ENCODE data around the gene BEX3.
A peak's percentile ranks its signal among the peaks of the same experiment; 100 is the strongest.
"Not testable (repeated sequence)": the region's sequence is repeated elsewhere in the genome, so short reads cannot be mapped to it uniquely, and the experiment has no call there.

Gene BEX3

GRCh38 chrX:103361798-103362197, 14.5 kb upstream of the BEX3 start:
- Mint-ChIP-seq H3K27me3 (peaks cover 0 to 2% of the 10 kb centered on the region in 2 donors), H3K4me1 (ENCODE audit: low read depth in 2 of 2) (no peaks in the 10 kb centered on the region), H3K9me3 (no peaks in the 10 kb centered on the region), H3K4me3 (no peak overlapping the region), H3K27ac (no peak overlapping the region), H3K36me3 (ENCODE audit: insufficient read depth) (no peaks in the 10 kb centered on the region)
- DNase-seq (no peak), ATAC-seq (replicated peaks) (no peak)

- DNase-seq (no peak), ATAC-seq (replicated peaks) (no peak)
- Mint-ChIP-seq H3K4me1 (ENCODE audit: low read depth in 2 of 2) (no peaks in the 10 kb centered on the region), H3K27ac (no peak overlapping the region), H3K36me3 (ENCODE audit: insufficient read depth) (no peaks in the 10 kb centered on the region), H3K4me3 (no peak overlapping the region), H3K9me3 (no peaks in the 10 kb centered on the region), H3K27me3 (peaks cover 0 to 9% of the 10 kb centered on the region in 2 donors)
These were observed 13.9 kb upstream of the BEX3 start for GRCh38 chrX:103362474-103362873.

GRCh38 chrX:103363046-103363445, 13.3 kb upstream of the BEX3 start:
- no peak overlapping the region for H3K27ac Mint-ChIP-seq
- peaks cover 0 to 10% of the 10 kb centered on the region in 2 donors for H3K27me3 Mint-ChIP-seq
- H3K36me3 Mint-ChIP-seq (ENCODE audit: insufficient read depth): no peaks in the 10 kb centered on the region
- no peaks in the 10 kb centered on the region for H3K9me3 Mint-ChIP-seq
- H3K4me3 Mint-ChIP-seq: no peak overlapping the region
- H3K4me1 Mint-ChIP-seq (ENCODE audit: low read depth in 2 of 2): no peaks in the 10 kb centered on the region
- no peak for DNase-seq
- ATAC-seq (replicated peaks): no peak

- no peaks in the 10 kb centered on the region for H3K4me1 Mint-ChIP-seq (ENCODE audit: low read depth in 2 of 2)
- no peaks in the 10 kb centered on the region for H3K9me3 Mint-ChIP-seq
- H3K4me3 Mint-ChIP-seq: no peak overlapping the region
- ATAC-seq (replicated peaks) (no peak), DNase-seq (no peak)
- peaks cover 6 to 10% of the 10 kb centered on the region in 2 donors for H3K27me3 Mint-ChIP-seq
- no peak overlapping the region for H3K27ac Mint-ChIP-seq
- peaks cover 2% of the 10 kb centered on the region for H3K36me3 Mint-ChIP-seq (ENCODE audit: insufficient read depth)
These were observed 8.8 kb upstream of the BEX3 start for GRCh38 chrX:103367502-103367901.

- ATAC-seq (replicated peaks): no peak
These were observed 6.9 kb upstream of the BEX3 start for GRCh38 chrX:103369479-103369878.

GRCh38 chrX:103372886-103373285, 3.5 kb upstream of the BEX3 start:
- H3K27ac Mint-ChIP-seq: no peak overlapping the region
- H3K4me1 Mint-ChIP-seq (ENCODE audit: low read depth in 2 of 2): peaks cover 4% of the 10 kb centered on the region in 2 donors
- peaks cover 8 to 12% of the 10 kb centered on the region in 2 donors for H3K27me3 Mint-ChIP-seq
- peaks cover 5% of the 10 kb centered on the region for H3K36me3 Mint-ChIP-seq (ENCODE audit: insufficient read depth)
- DNase-seq (no peak), ATAC-seq (replicated peaks) (no peak)
- H3K9me3 Mint-ChIP-seq: no peaks in the 10 kb centered on the region
- no peak overlapping the region for H3K4me3 Mint-ChIP-seq

More at GRCh38 chrX:103369479-103369878, 6.9 kb upstream of the BEX3 start:
- peaks cover 6 to 10% of the 10 kb centered on the region in 2 donors for H3K27me3 Mint-ChIP-seq
- H3K4me3 Mint-ChIP-seq: no peak overlapping the region
- H3K9me3 Mint-ChIP-seq: no peaks in the 10 kb centered on the region
- peaks cover 2% of the 10 kb centered on the region for H3K36me3 Mint-ChIP-seq (ENCODE audit: insufficient read depth)
- H3K27ac Mint-ChIP-seq: no peak overlapping the region
- no peaks in the 10 kb centered on the region for H3K4me1 Mint-ChIP-seq (ENCODE audit: low read depth in 2 of 2)
- DNase-seq: no peak

GRCh38 chrX:103373581-103373980, 2.8 kb upstream of the BEX3 start:
- H3K36me3 Mint-ChIP-seq (ENCODE audit: insufficient read depth): peaks cover 5% of the 10 kb centered on the region
- H3K4me3 Mint-ChIP-seq: no peak overlapping the region
- DNase-seq: no peak
- H3K4me1 Mint-ChIP-seq (ENCODE audit: low read depth in 2 of 2): peaks cover 4% of the 10 kb centered on the region in 2 donors
- H3K9me3 Mint-ChIP-seq: no peaks in the 10 kb centered on the region
- no peak overlapping the region for H3K27ac Mint-ChIP-seq
- H3K27me3 Mint-ChIP-seq: peaks cover 8 to 10% of the 10 kb centered on the region in 2 donors
- no peak for ATAC-seq (replicated peaks)

GRCh38 chrX:103376979-103377324, 614 bp downstream of the BEX3 start:
- ATAC-seq (replicated peaks) (no peak), DNase-seq (no peak)
- Mint-ChIP-seq H3K4me3 (peak overlapping the region; percentile 34 to 70), H3K9me3 (no peaks in the 10 kb centered on the region), H3K27ac (no peak overlapping the region), H3K4me1 (ENCODE audit: low read depth in 2 of 2) (peaks cover 4% of the 10 kb centered on the region in 2 donors), H3K27me3 (peaks cover 5 to 8% of the 10 kb centered on the region in 2 donors), H3K36me3 (ENCODE audit: insufficient read depth) (peaks cover 3% of the 10 kb centered on the region)

- Mint-ChIP-seq H3K4me3 (no peak overlapping the region), H3K27ac (no peak overlapping the region), H3K36me3 (ENCODE audit: insufficient read depth) (peaks cover 3% of the 10 kb centered on the region), H3K9me3 (no peaks in the 10 kb centered on the region), H3K4me1 (ENCODE audit: low read depth in 2 of 2) (peaks cover 4% of the 10 kb centered on the region in 2 donors), H3K27me3 (peaks cover 5 to 8% of the 10 kb centered on the region in 2 donors)
- DNase-seq (no peak), ATAC-seq (replicated peaks) (no peak)
These were observed 2.7 kb downstream of the BEX3 start for GRCh38 chrX:103378990-103379389.

GRCh38 chrX:103382877-103383276, 6.5 kb downstream of the BEX3 start:
- no peaks in the 10 kb centered on the region for H3K9me3 Mint-ChIP-seq
- no peak for ATAC-seq (replicated peaks)
- DNase-seq: no peak

GRCh38 chrX:103384672-103385071, 8.3 kb downstream of the BEX3 start:
- Mint-ChIP-seq H3K4me1 (ENCODE audit: low read depth in 2 of 2) (no peaks in the 10 kb centered on the region), H3K27me3 (peaks cover 0 to 10% of the 10 kb centered on the region in 2 donors), H3K9me3 (no peaks in the 10 kb centered on the region), H3K27ac (no peak overlapping the region), H3K36me3 (ENCODE audit: insufficient read depth) (no peaks in the 10 kb centered on the region), H3K4me3 (no peak overlapping the region)
- ATAC-seq (replicated peaks) (no peak), DNase-seq (no peak)

More at GRCh38 chrX:103382877-103383276, 6.5 kb downstream of the BEX3 start:
- H3K4me3 Mint-ChIP-seq: no peak overlapping the region
- H3K27me3 Mint-ChIP-seq: no peaks in the 10 kb centered on the region
- no peaks in the 10 kb centered on the region for H3K36me3 Mint-ChIP-seq (ENCODE audit: insufficient read depth)
- H3K4me1 Mint-ChIP-seq (ENCODE audit: low read depth in 2 of 2): no peaks in the 10 kb centered on the region
- no peak overlapping the region for H3K27ac Mint-ChIP-seq

GRCh38 chrX:103385283-103385830, 9.0 kb downstream of the BEX3 start:
- not testable (repeated sequence) for H3K36me3 Mint-ChIP-seq (ENCODE audit: insufficient read depth); H3K9me3 Mint-ChIP-seq; H3K27ac Mint-ChIP-seq; ATAC-seq (replicated peaks); H3K4me1 Mint-ChIP-seq (ENCODE audit: low read depth in 2 of 2); H3K4me3 Mint-ChIP-seq; DNase-seq
- peaks cover 2 to 15% of the 10 kb centered on the region in 2 donors for H3K27me3 Mint-ChIP-seq

GRCh38 chrX:103386332-103386731, 10.0 kb downstream of the BEX3 start:
- Mint-ChIP-seq H3K27ac (no peak overlapping the region), H3K27me3 (peaks cover 10 to 21% of the 10 kb centered on the region in 2 donors), H3K36me3 (ENCODE audit: insufficient read depth) (no peaks in the 10 kb centered on the region), H3K9me3 (no peaks in the 10 kb centered on the region), H3K4me3 (no peak overlapping the region), H3K4me1 (ENCODE audit: low read depth in 2 of 2) (no peaks in the 10 kb centered on the region)
- ATAC-seq (replicated peaks) (no peak), DNase-seq (no peak)

GRCh38 chrX:103393487-103393886, 17.1 kb downstream of the BEX3 start:
- Mint-ChIP-seq H3K9me3 (no peaks in the 10 kb centered on the region), H3K27me3 (peaks cover 21 to 35% of the 10 kb centered on the region in 2 donors), H3K4me1 (ENCODE audit: low read depth in 2 of 2) (no peaks in the 10 kb centered on the region), H3K36me3 (ENCODE audit: insufficient read depth) (no peaks in the 10 kb centered on the region), H3K27ac (no peak overlapping the region), H3K4me3 (no peak overlapping the region)
- ATAC-seq (replicated peaks): no peak
- no peak for DNase-seq

GRCh38 chrX:103396186-103396585, 19.8 kb downstream of the BEX3 start:
- DNase-seq (no peak), ATAC-seq (replicated peaks) (no peak)
- H3K4me1 Mint-ChIP-seq (ENCODE audit: low read depth in 2 of 2): no peaks in the 10 kb centered on the region
- H3K27me3 Mint-ChIP-seq: peaks cover 0 to 25% of the 10 kb centered on the region in 2 donors
- H3K9me3 Mint-ChIP-seq: no peaks in the 10 kb centered on the region
- no peak overlapping the region for H3K4me3 Mint-ChIP-seq
- no peak overlapping the region for H3K27ac Mint-ChIP-seq
- no peaks in the 10 kb centered on the region for H3K36me3 Mint-ChIP-seq (ENCODE audit: insufficient read depth)

Measured in effector memory CD8-positive, alpha-beta T cell (primary cell).